Suppressor macrophage treated with lipopolysaccharide for 4 hours (primary cell): Measurements from ENCODE around the gene TEX2.
A peak's percentile ranks its signal among the peaks of the same experiment; 100 is the strongest.
"Not testable (repeated sequence)": the region's sequence is repeated elsewhere in the genome, so short reads cannot be mapped to it uniquely, and the experiment has no call there.

Experiments
- DNase-seq: peaks from one replicate; pipeline ENCODE4 v3.0.0-alpha.2; 2020

Gene TEX2

DNA sequence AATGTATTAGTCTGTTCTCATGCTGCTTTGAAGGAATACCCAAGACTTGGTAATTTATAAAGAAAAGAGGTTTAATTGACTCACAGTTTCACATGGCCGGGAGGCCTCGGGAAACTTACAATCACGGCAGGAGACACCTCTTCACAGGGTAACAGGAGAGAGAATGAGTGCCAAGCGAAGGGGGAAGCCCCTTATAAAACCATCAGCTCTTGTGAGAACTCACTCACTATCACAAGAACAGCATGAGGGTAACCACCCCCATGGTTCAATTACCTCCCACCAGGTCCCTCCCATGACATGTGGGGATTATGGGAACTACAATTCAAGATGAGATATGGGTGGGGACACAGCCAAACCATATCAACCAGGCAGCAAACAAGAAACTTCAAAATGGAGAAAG is 24.6 kb downstream of the TEX2 start:
- DNase-seq: peak; percentile 34

DNA sequence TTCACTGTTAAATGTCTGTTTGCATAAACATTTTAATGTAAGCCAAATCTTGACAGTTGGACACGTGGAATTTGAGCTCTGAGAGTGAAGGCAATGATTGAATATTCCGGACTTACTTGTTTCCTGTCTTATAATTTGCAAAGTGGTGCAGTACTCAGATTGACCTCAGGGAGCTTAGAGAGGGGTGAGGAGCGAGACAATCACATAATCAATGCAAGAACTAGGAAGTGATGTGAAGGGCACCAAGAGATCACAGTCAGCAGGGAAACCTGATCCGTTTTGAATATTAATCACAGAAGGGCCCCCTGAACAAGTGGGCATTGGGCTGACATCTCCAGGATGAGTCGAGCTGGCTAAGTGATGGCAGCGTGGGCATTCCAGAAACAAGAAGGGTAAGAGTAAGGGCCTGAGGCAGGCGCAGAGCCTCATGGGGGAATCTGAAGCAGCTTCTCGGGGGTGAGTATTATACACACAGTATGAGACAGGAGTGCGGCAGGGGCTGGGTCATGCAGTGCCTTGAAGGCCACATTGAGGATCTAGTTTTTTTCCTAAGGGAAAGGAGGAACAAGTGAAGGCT is 26.1 kb downstream of the TEX2 start:
- DNase-seq: peak; percentile 33

DNA sequence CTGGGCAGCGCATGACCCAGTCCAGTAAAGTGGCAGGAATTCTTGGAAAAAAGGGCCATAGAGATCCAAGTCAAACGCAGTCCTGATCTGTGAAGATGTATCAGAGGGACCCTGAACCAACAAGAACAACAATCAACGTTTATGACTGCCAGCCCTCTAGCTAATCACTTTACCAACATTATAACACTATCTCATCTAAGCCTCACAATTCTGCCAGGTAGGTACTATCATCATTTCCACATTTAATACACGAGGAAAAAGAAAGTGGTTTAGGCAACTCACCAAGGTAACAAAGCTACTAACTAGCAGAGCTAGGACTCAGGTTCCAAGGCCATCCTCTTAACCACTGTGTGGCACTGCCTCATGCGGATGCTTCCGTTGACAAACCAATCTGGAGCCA is 28.1 kb downstream of the TEX2 start:
- no peak for DNase-seq

DNA sequence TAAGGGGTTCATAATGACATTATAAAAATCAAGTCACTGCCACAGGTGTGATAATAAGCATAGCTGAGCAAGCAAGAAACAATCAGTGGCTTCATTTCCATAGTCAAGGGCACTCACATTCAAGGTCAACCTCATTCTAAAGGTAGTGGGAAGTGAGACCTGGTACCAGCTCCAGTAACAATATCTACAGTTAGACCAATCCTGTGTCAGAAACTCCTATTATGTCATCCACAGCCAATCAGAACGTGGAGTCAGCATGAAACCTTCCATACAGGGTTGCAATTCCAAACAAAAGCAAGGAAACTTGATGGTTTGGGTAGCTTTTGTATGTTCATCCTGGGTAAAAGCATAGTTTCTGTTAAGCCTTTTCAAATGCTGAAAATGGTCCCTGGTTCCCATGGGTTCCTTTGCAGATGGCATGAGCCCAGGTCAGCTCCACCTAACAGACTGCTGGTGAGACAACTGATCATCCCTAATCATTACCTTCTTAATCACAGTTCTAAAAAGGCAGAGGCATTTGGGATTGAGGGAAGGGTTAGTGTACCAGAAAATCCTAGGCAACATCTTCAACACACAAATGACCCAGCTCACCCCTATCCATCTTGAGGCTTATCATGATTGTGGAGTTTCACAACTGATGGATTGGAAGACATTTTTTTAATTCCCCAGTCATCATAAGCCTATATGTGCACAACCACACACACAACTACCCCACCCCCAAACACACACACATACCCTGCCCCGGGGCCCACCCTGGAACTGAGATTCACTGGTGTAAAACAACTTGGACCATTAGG is 30.4 kb downstream of the TEX2 start:
- DNase-seq: no peak

DNA sequence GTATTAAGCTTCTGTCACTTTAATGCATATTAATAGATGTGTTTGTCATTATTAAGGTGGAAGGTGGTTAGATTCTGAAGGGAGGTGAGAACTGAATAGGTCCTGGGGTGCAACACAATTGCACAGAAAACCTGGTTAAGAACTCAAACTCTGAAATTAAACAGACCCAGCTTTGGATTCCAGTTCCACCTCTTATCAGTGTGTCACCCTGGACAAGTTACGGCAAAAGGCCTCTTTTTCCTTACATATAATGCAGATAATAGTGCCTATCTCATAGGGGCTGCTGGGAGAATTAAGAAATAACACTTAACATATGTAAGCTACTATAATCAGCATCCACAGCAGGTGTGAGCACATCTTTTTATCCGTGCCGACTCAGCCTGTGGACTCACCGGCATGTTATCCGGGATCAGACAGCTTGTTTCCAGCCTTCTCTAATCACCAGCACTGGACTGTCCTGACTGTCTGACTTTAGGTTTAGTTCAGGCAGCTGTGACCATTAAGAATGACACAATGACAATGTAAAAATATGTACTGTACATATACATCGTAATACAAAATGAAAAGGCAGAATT is 31.4 kb downstream of the TEX2 start:
- DNase-seq: no peak

DNA sequence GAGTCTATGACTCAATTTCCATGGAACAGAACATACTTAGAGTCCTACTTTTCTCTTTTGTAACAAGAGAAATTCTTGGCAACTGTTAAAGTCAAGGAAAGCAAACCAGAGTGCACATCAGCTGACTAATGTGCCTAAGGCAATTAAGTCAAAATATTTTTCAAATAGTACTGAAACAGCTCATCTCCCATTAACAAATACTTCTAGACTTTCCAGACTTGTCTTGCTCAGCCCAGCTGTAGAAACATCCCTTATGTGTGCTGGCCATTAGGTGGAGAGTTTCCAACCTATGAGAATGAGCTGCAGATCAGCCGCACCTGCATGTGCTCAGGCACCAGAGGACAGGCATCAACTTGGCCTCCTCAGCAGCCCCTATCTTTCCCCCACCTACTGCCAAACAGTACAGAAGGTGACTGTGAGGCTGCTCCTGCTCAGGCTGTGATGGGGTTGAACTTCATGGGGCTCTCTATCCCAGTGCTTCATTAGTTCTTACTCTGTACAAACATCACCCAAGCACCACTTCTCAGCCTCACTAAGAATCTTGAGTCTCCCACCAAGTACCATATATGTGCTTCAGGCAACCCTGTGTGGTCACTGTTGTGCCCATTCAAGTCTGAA is 32.2 kb downstream of the TEX2 start:
- no peak for DNase-seq

DNA sequence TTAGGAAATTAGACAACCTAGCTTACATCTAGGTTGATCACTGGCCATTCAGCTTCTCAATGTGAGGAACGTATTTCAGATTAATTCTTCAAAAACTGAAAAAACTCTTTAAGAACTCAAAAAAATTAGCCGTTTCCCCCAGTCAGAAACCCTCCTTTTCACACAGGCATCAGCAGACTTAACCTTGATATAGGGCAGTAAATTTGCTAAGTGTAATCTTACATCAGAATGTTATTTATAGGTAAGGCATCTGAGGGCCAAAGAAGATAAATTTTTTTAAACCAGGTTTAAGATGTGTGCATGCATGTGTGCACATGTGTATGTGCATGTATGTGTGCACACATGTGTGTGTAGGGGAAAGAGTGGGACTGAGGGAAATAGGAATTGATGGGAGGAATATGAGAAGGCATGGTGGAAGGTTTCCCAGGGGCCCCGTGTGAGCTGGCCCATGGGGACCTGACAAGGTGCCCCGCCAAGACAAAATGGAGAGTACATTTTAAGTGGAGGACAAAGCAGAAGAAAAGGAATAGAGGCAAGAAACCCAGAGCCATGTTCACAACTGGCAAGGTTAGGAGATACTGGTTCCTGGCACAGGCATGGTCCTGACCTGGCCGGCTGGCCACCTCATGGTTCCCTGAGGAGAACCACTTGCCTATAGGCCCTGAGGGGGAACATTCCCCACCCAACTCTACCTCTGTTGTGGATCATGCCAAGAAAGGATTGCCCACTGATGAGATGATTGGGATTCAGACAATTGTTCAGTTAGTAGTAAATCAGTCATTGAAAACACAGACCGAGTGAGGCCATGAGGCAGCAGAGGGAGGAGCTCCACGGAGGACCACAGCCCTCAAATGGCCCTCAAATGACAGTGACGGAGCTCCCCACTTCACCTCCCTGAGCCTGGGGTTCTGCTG is 33.0 kb downstream of the TEX2 start:
- DNase-seq: no peak

DNA sequence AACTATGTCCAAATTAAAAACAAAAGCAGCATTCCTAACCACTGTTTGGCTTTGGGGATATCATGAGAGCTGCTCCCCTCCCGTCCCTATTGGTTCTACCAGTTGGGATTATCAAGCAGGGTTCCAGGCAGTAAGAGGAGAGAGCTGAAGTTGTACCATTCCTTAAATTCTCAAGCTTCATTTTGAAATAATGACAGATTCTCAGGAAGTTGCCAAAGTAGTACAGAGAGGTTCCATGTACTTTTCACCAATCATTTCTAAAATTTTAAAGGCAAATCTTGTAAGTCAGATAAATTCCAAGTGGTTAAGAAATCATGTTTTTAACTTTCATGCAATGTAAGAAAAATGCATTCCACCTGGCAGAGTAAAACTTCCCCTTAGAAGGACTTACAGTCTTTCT is 36.9 kb downstream of the TEX2 start:
- DNase-seq: no peak

DNA sequence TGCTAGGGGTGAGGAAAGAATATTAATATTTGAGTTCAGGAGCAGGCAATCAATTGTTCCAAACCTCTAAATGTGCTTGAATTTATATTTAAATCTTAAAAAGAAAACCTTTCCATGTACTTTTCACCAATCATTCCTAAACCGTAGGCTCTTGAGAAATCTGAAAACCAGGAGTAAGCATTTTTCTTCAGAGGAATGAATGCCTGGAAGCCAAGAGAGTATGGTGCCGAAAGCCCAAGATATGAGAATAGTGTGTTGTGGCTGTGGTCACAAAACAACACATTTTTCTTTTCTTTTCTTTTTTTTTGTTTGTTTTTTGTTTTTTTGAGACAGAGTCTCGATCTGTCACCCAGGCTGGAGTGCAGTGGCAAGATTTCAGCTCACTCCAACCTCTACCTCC is 37.6 kb downstream of the TEX2 start:
- no peak for DNase-seq

DNA sequence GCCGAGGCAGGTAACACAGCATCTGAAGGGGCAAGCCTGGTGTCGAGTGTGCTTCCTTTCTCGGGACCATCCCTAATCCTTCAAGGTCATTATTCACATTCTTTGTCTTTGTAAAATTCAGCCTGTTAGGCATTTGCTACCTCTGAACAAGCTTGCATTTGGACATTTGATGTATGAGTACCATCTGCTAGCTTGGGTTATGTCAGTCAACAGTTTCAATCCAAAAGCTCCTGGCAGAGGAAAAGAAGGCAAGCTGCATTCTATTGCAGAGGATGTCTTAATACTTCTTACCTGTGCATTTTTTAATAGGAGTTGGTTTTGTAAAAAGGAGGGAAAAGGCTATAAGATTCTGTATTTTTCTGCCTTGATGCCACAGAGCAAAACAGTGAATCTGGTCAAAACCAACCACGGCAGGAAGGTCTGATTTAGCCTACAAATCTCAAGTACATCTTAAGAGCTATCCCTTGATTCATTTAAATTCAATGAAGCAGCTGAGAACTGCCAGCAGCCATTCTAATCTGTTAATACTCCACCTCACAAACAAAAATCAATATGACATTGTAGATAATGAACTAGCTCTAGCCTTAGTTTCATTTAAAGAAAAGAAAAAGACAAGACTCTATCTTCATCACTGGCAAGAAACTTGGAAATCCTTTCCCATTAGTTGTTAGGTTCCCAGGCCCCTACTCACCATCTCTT is 39.0 kb downstream of the TEX2 start:
- DNase-seq: no peak

DNA sequence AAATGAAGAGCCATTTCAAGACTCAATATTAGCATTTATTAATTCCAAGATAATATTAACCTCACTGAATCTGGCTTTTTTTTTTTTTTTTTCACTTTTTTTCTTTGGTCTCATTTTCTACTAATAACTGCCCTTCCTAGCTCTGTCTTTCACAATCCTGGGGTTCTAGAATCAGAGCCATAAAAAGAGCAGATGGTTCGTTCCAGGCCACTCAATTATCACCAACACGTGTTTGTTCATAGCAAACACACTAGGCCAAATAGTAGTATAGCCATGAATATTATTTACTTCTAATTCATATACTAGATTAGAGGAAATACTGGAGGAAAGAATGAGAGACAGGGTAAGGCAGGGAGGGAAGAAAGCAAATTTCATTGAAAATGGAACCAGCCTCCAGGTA is 39.8 kb downstream of the TEX2 start:
- no peak for DNase-seq

DNA sequence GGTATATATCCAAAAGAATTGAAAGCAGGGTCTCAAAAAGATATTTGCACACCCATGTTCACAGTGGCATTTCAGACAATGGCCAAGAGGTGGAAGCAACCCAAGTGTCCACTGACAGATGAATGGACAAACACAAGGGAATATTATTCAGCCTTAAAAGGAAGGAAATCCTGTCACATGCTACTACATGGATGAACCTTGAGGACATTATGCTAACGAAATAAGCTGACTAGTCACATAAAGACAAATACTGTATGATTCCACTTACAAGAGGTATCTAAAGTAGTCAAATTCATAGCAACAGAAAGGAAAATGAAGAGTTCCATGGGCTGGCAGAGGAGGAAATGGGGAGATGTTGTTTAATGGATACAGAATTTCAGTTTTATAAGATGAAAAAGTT is 41.4 kb downstream of the TEX2 start:
- no peak for DNase-seq

DNA sequence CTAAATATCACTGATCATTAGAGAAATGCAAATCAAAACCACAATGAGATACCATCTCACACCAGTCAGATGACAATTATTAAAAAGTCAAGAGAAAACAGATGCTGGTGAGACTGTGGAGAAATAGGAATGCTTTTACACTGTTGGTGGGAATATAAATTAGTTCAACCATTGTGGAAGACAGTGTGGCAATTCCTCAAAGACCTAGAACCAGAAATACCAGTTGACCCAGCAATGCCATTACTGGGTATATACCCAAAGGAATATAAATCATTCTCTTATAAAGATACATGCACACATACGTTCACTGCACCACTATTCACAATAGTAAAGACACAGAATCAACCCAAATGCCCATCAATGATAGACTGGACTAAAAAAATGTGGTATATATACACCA is 42.5 kb downstream of the TEX2 start:
- DNase-seq: not testable (repeated sequence)

DNA sequence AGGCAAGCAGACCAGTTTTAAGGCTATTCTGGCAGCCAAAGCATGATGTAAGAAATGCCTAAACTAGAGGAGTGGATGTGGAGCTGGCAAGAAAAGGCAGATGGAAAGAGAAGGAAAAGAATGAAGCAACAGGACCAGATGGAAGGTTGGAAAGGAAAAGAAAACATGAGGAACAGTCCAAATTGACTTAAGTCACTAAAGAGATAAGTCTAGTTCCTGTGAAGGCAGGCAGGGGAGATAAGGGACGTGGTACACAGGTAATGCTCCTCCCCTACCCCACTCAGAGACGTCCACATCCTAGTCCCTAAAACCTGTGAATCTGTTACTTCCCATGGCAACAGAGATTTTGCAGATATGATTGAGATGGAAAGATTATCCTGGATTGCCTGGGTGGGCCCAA is 43.5 kb downstream of the TEX2 start:
- DNase-seq: no peak

DNA sequence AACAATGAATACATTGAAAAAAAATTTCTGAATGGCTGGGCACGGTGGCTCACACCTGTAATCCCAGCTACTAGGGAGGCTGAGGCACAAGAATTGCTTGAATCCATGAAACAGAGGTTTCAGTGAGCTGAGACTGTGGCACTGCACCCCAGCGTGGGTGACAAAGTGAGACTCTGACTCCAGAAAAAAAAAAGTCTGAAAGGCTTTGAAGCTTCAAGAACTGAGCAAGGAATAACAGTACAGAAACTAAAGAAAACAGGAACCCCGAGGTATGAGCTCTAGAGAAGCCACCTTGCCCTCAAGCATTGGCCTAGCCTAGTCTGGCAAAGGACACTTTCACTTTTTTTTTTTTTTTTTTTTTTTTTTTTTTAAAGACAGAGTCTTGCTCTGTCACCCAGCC is 45.0 kb downstream of the TEX2 start:
- peak; percentile 81 for DNase-seq

DNA sequence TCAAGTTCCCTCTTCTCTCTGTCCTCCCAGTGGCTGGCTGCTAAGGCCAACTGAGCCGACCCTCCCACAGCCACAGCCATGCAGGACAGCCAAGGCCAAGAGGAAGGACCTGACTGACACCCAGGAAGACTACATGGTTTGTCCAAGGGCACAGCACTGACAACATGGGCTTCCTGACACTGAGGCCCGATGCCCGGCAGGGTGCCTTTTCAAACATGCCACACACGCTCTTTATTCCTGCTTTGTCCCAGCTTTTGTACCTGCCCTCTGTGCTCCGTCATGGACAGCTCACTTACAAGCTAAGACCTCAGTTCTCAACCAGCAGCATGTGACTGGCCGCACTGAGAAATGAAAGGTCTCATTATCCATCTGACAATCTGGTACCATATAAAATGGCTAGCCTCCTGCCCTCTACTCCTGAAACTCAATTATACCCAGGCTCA is 45.8 kb downstream of the TEX2 start:
- DNase-seq: no peak

DNA sequence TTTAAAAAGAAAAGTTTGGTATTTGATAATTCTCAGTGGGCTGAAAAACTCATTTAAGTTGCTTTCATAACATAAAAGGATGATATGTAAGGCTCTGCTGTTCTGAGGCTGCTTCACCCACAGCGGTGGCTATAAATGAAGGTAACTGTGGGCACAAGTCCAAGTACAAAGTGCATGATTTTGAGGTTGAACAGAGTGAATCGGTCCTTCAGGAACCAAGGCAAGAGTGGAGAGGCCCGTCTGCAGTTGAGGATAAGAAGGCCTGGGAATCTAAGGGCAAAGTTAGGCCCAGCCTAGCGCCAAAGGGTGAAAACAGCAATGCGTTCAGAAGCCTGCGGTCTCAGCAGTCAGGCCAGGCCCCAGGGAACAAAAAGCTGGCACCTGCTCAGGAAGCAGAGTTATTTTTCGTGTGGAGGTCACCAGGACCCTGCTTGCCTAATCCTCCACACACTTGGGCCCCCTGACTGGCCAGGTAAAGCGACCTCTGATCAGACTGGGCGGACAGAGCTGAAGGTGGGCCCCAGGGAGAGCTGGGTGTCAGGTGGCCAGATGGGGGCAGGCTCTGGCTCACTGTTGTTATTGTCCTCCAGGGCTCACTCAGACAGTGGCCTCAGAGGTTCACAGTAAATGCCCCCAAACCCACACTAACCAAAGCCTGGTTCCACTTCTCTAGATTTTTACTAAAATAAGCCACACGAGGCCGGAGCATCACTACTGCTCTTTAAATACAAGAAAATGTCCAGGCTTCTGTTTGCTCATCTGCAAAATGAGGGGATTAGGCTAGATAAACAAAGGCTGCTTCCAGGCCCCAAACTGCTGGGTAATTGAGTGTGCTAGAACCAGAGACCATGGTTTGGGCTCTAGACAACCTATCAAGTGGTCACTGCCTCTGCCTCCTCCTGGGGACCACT is 46.5 kb downstream of the TEX2 start:
- DNase-seq: no peak

DNA sequence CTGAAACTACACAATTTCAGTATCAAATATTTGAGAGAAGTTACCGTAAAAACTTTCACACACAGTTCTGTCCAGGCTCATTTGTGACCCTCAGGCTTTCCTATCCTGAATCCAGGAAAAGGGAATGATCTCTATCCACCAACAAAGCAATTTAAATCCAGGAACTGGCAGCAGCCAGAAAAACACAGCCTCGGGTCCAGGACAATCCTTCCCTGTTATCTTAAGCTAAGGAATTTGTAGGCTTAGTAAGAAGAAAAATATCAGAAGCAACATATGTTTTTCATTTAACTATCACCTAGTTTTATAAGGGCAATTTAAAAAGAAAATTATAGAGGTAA is 47.1 kb downstream of the TEX2 start:
- no peak for DNase-seq

DNA sequence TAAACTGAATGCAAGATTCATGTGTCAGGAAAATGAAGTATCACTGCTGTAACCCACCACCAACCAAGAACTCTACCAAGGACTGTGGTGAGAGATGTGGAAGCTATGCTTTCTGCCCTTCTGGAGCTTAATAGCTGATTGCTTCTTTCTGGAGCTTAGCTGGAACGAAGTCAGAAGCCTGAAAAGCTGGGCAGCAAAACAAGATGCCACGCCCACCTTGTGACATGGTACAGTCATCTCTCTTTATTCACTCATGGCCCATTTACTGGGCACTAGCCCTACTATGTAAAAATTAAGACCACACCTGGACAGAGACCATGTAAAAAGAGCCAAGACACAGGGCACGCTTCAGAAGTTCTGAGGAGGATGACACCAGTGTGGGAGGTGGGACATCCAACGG is 48.1 kb downstream of the TEX2 start:
- no peak for DNase-seq

DNA sequence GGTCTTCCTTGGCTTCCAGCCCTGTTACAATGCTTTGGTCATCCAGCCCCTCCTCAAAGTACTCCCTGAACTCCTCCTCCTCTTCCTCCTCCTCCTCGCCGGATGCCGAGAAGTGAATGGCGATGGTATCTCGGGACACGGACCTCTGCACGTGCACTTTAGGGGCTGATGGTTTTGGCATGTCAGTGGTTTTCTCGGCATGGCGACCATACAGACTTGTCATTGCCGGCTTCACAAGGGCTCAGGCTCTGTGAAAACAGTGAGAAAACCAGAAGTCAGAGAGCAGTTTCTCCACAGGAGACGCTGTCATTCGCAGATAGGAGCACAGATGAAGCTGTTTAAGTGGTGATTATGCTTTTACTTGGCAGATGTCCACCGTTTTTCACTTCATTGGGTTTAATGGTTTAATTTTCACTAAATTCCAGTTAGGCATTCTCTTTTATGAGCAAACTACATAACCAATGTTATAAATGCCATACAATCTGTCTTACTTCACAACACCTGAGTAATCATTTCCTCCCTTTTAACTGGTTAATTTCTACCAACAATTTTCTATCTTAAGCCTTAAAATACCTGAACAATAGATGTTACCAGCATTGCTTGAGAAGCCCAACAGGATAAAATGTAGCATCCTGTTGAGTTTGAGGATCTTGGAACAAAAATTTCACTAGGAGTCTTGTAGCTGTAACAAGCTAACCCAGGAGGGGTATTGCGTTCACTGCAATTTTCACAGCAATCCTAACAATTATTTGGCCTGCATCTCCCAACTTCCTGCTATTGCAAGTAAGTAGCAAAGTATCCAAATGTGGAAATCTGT is 48.9 kb downstream of the TEX2 start:
- DNase-seq: no peak
